CD14-positive monocyte (primary cell): Measurements from ENCODE around the gene CILP2. TPM values are rescaled to one million over a fixed set of nuclear protein-coding genes. Genes with fewer than 3 reads are reported as not detected.
A peak's percentile ranks its signal among the peaks of the same experiment; 100 is the strongest.

Source experiments
- DNase-seq, 3 donors: peaks; one replicate each; pipeline ENCODE4 v3.0.0-alpha.2; 2011 to 2022
- H2AFZ ChIP-seq: 2 replicates; pipeline ENCODE4 v1.6.0; 2012; ENCODE audit warnings: mild to moderate bottlenecking, low read depth, low read length, inconsistent platforms; ENCODE audit not compliant: insufficient read depth, poor library complexity, severe bottlenecking
- H3K27ac ChIP-seq, 2 donors: 1 replicate in 1 of 2; 2 replicates in 1 of 2; pipeline ENCODE4 v1.5.1; 2012 to 2013; ENCODE audit warnings: low read length in 2 of 2, control low read depth in 1 of 2, inconsistent platforms in 1 of 2, low read depth in 1 of 2, mild to moderate bottlenecking in 1 of 2
- H3K27me3 ChIP-seq, 2 donors: one replicate each; pipeline versions ENCODE4 v1.6.0 to v1.6.1; 2011 to 2013; ENCODE audit warnings: low read length in 2 of 2; ENCODE audit not compliant: control insufficient read depth in 2 of 2, insufficient read depth in 2 of 2
- H3K36me3 ChIP-seq, 2 donors: replicated peaks in 1 of 2; 1 replicate in 1 of 2; 2 replicates in 1 of 2; pipeline versions ENCODE4 v1.5.1 to v1.6.1; 2012 to 2013; ENCODE audit warnings: low read length in 2 of 2, control low read depth in 1 of 2, inconsistent platforms in 1 of 2, mild to moderate bottlenecking in 1 of 2; ENCODE audit not compliant: insufficient read depth in 2 of 2, control insufficient read depth in 1 of 2
- H3K4me1 ChIP-seq, 2 donors: 1 replicate in 1 of 2; 2 replicates in 1 of 2; pipeline versions ENCODE4 v1.5.1 to v1.6.1; 2012 to 2013; ENCODE audit warnings: low read length in 2 of 2, control low read depth in 1 of 2, inconsistent platforms in 1 of 2, mild to moderate bottlenecking in 1 of 2, moderate library complexity in 1 of 2; ENCODE audit not compliant: insufficient read depth in 2 of 2, control insufficient read depth in 1 of 2
- H3K4me2 ChIP-seq: replicated peaks from 2 replicates; pipeline ENCODE3; 2012; ENCODE audit warnings: low read length, moderate library complexity, mild to moderate bottlenecking; ENCODE audit not compliant: poor library complexity, severe bottlenecking; ENCODE audit errors: extremely low read depth
- H3K4me3 ChIP-seq, 3 experiments: fragments of 200-600 bp in 1 of 3; sonication (generic) in 1 of 3; replicated peaks in 1 of 3; 1 replicate in 2 of 3; 2 replicates in 1 of 3; pipeline ENCODE4 v1.5.1; 2011 to 2013; ENCODE audit warnings: low read length in 3 of 3, mild to moderate bottlenecking in 3 of 3, control low read depth in 2 of 3, low read depth in 2 of 3, inconsistent platforms in 1 of 3, moderate library complexity in 1 of 3
- H3K79me2 ChIP-seq: 2 replicates; pipeline ENCODE4 v1.6.0; 2012; ENCODE audit warnings: mild to moderate bottlenecking, control low read depth, inconsistent platforms, low read length, moderate library complexity; ENCODE audit not compliant: insufficient read depth
- H3K9ac ChIP-seq: 2 replicates; pipeline ENCODE4 v1.6.0; 2017; ENCODE audit warnings: low read length, mild to moderate bottlenecking; ENCODE audit not compliant: insufficient read depth, poor library complexity, severe bottlenecking
- H3K9me3 ChIP-seq, 2 donors: replicated peaks in 1 of 2; 1 replicate in 1 of 2; 2 replicates in 1 of 2; pipeline versions ENCODE4 v1.5.1 to v1.6.1; 2012 to 2013; ENCODE audit warnings: low read length in 2 of 2, control low read depth in 1 of 2; ENCODE audit not compliant: control insufficient read depth in 1 of 2, insufficient read depth in 1 of 2
- H4K20me1 ChIP-seq: 2 replicates; pipeline ENCODE4 v1.6.0; 2012; ENCODE audit warnings: mild to moderate bottlenecking, low read length, control low read depth, moderate library complexity; ENCODE audit not compliant: insufficient read depth
- H3K27ac Mint-ChIP-seq, 7 donors: one replicate each; pipeline ENCODE4 v1.8.0; 2020; ENCODE audit warnings: mild to moderate bottlenecking in 7 of 7, mixed read lengths in 7 of 7, moderate library complexity in 6 of 7, inconsistent platforms in 2 of 7
- H3K27me3 Mint-ChIP-seq, 3 donors: one replicate each; pipeline ENCODE4 v1.8.0; 2021 to 2022; ENCODE audit warnings: low read depth in 3 of 3, mild to moderate bottlenecking in 3 of 3, mixed read lengths in 3 of 3, moderate library complexity in 3 of 3, inconsistent platforms in 1 of 3
- H3K36me3 Mint-ChIP-seq, 2 donors: one replicate each; pipeline ENCODE4 v1.8.0; 2020; ENCODE audit warnings: mixed read lengths in 2 of 2, inconsistent platforms in 1 of 2, mild to moderate bottlenecking in 1 of 2
- H3K4me1 Mint-ChIP-seq: one replicate; pipeline ENCODE4 v1.8.0; 2020; ENCODE audit warnings: mild to moderate bottlenecking, mixed read lengths
- H3K4me3 Mint-ChIP-seq, 2 donors: one replicate each; pipeline ENCODE4 v1.8.0; 2020; ENCODE audit warnings: mild to moderate bottlenecking in 2 of 2, mixed read lengths in 2 of 2, moderate library complexity in 1 of 2
- H3K9me3 Mint-ChIP-seq, 7 donors: one replicate each; pipeline ENCODE4 v1.8.0; 2020 to 2022; ENCODE audit warnings: mixed read lengths in 7 of 7, mild to moderate bottlenecking in 6 of 7, moderate library complexity in 6 of 7, inconsistent platforms in 2 of 7
- CTCF ChIP-seq: fragments of 200-600 bp; IDR thresholded peaks from one replicate; pipeline ENCODE4 v1.8.0; 2022; ENCODE audit warnings: antibody characterized with exemption, mild to moderate bottlenecking
- WGBS: methylation state at CpG from one replicate; pipeline ENCODE4 v1.1.5; 2013; ENCODE audit warnings: missing lambda C conversion rate; ENCODE audit not compliant: insufficient coverage; 5-methylcytosine and 5-hydroxymethylcytosine counted together
- intact Hi-C, 2 donors: fragments of 100-400 bp; cut with micrococcal nuclease; formaldehyde crosslinking; loops; one replicate each; pipeline versions ENCODE4 v1.15.0 to v1.15.1; 2023
- polyA plus RNA-seq, 3 donors: library from polyadenylated mRNA; depleted of rRNA in 1 of 3; unstranded in 2 of 3; stranded (reverse) in 1 of 3; fragments of 300-500 nt in 2 of 3; fragments of >200 nt in 1 of 3; fragmentation: Illumina TruSeq in 2 of 3; gene quantifications; 1 replicate in 2 of 3; 2 replicates in 1 of 3; pipeline ENCODE4 v1.2.3, GENCODE V29; 2012 to 2021

CILP2 gene
- polyA plus RNA-seq, 3 donors: 0.04 TPM; not detected in 2

- H3K9me3 Mint-ChIP-seq: peaks cover 5 to 11% (median 9%) of the 10 kb centered on the region in 7 donors
- H2AFZ ChIP-seq: peak overlapping the region; percentile 34
- peaks cover 0 to 3% of the 10 kb centered on the region in 2 donors for H3K4me1 ChIP-seq
- peak; percentile 29 to 80 (median 41) for DNase-seq
- H3K4me3 ChIP-seq: no peak overlapping the region
- no peaks in the 10 kb centered on the region for H3K36me3 Mint-ChIP-seq
- peaks cover 6% of the 10 kb centered on the region for H3K4me1 Mint-ChIP-seq
- peaks cover 0 to 17% of the 10 kb centered on the region in 2 donors for H3K9me3 ChIP-seq
- no peaks in the 10 kb centered on the region for H3K79me2 ChIP-seq
- no peak overlapping the region for H3K27ac ChIP-seq
- peak overlapping the region in 2 of 7 donors; percentile 21 to 50 for H3K27ac Mint-ChIP-seq
- H3K27me3 Mint-ChIP-seq: peaks cover 2 to 4% (median 3%) of the 10 kb centered on the region in 3 donors
- H3K9ac ChIP-seq: no peak overlapping the region
- 53% methylated on average over 10 of the region's 13 CpGs for WGBS
- TF ChIP-seq CTCF: no peak
- H3K4me2 ChIP-seq: no peak overlapping the region
- H3K27me3 ChIP-seq: no peaks in the 10 kb centered on the region
- H3K36me3 ChIP-seq: no peaks in the 10 kb centered on the region
- H3K4me3 Mint-ChIP-seq: no peak overlapping the region
- intact Hi-C loops: no loop called here
- H4K20me1 ChIP-seq: no peaks in the 10 kb centered on the region
Measured at GRCh38 chr19:19548915-19549759, 11.1 kb downstream of the CILP2 start.

DNA sequence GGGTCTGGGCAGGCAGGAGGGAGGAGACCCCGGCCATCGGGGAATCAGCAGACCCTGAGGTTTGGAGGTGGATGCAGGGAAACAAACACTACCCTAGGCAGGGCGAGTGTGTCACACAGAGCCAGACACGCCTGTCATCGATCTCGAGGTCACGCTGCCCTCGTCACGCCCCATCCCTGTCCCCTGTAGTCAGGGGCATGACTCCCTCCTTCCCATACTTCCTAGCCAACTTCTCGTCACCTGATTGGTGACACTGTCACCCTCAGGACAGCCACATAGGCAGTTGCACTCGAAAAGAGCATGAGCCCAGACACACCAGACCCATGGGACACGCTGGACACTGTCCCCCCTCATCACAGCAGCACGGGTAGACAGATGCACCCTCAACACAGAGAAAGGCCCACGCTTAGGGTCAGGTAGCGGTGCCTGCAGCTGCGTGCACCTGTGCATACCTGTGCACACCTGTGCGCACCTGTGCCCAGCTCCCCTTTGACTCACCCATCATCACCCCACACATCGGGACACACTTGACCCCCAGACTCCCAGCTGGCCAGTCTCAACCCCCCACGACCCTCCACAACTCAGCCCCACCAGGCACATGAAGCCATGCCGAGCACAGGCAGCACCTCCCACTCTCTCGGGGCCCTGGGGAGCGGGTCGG is 11.9 kb downstream of the CILP2 start:
- TF ChIP-seq CTCF: no peak
- no peaks in the 10 kb centered on the region for H3K36me3 ChIP-seq
- peak in 2 of 3 donors; percentile 15 to 58 for DNase-seq
- no peaks in the 10 kb centered on the region for H3K27me3 ChIP-seq
- Mint-ChIP-seq H3K27me3 (peaks cover 2 to 4% (median 3%) of the 10 kb centered on the region in 3 donors), H3K4me3 (no peak overlapping the region), H3K9me3 (peaks cover 5 to 8% (median 6%) of the 10 kb centered on the region in 7 donors), H3K36me3 (no peaks in the 10 kb centered on the region), H3K27ac (peak overlapping the region in 1 of 7 donors; percentile 21), H3K4me1 (peaks cover 6% of the 10 kb centered on the region)
- WGBS: 81% methylated on average over 20 of the region's 23 CpGs
- peaks cover 0 to 11% of the 10 kb centered on the region in 2 donors for H3K9me3 ChIP-seq
- H3K4me2 ChIP-seq: no peak overlapping the region
- H3K27ac ChIP-seq: no peak overlapping the region
- intact Hi-C loops: no loop called here
- H3K9ac ChIP-seq: no peak overlapping the region
- peaks cover 0 to 3% of the 10 kb centered on the region in 2 donors for H3K4me1 ChIP-seq
- no peak overlapping the region for H3K4me3 ChIP-seq
- no peak overlapping the region for H2AFZ ChIP-seq
- no peaks in the 10 kb centered on the region for H4K20me1 ChIP-seq
- H3K79me2 ChIP-seq: no peaks in the 10 kb centered on the region
